KMS-11 (cell line): Measurements from ENCODE around the gene TSACC.
A peak's percentile ranks its signal among the peaks of the same experiment; 100 is the strongest.
"Not testable (repeated sequence)": the region's sequence is repeated elsewhere in the genome, so short reads cannot be mapped to it uniquely, and the experiment has no call there.

ENCODE experiments used
- H2AFZ ChIP-seq: fragments of 200-600 bp; sonication (generic); 2 replicates; pipeline ENCODE4 v1.6.1; 2016; ENCODE audit warnings: antibody characterized with exemption, mixed run types, low read depth
- H3K27ac ChIP-seq: fragments of 200-600 bp; sonication (generic); 2 replicates; pipeline ENCODE4 v1.6.1; 2016; ENCODE audit warnings: mild to moderate bottlenecking, mixed run types
- H3K27me3 ChIP-seq: fragments of 200-600 bp; sonication (generic); 2 replicates; pipeline ENCODE4 v1.6.1; 2017; ENCODE audit warnings: mild to moderate bottlenecking, low read depth, mixed run types, moderate library complexity; ENCODE audit not compliant: insufficient read depth
- H3K36me3 ChIP-seq: fragments of 200-600 bp; sonication (generic); 2 replicates; pipeline ENCODE4 v1.6.1; 2017; ENCODE audit warnings: mild to moderate bottlenecking, mixed run types; ENCODE audit not compliant: insufficient read depth
- H3K4me1 ChIP-seq: fragments of 200-600 bp; sonication (generic); 2 replicates; pipeline ENCODE4 v1.6.1; 2016; ENCODE audit warnings: mild to moderate bottlenecking, low read depth, mixed run types; ENCODE audit not compliant: poor library complexity, severe bottlenecking
- H3K4me2 ChIP-seq: fragments of 200-600 bp; sonication (generic); 2 replicates; pipeline ENCODE4 v1.7.0; 2016; ENCODE audit warnings: mild to moderate bottlenecking, mixed run types
- H3K4me3 ChIP-seq: fragments of 200-600 bp; sonication (generic); IDR thresholded peaks from 2 replicates; pipeline ENCODE4 v1.6.1; 2017; ENCODE audit warnings: low read depth, low read length, mixed read lengths; ENCODE audit not compliant: insufficient read depth
- H3K79me2 ChIP-seq: fragments of 200-600 bp; sonication (generic); 2 replicates; pipeline ENCODE4 v1.6.1; 2016; ENCODE audit warnings: low read depth, mixed run types; ENCODE audit not compliant: insufficient read depth
- H3K9ac ChIP-seq: fragments of 200-600 bp; sonication (generic); 2 replicates; pipeline ENCODE4 v1.6.1; 2016; ENCODE audit warnings: mild to moderate bottlenecking, mixed run types
- H4K20me1 ChIP-seq: fragments of 200-600 bp; sonication (generic); 2 replicates; pipeline ENCODE4 v1.6.1; 2016; ENCODE audit warnings: mild to moderate bottlenecking, mixed run types; ENCODE audit not compliant: insufficient read depth
- TF ChIP-seq, protein P1 (sequence below): fragments of 200-600 bp; sonication (generic); conservative IDR thresholded peaks from 2 replicates; pipeline ENCODE4 v1.6.1; 2017; ENCODE audit warnings: low read depth, mild to moderate bottlenecking, antibody characterized with exemption, low read length, moderate library complexity, mixed read lengths

TSACC gene

DNA sequence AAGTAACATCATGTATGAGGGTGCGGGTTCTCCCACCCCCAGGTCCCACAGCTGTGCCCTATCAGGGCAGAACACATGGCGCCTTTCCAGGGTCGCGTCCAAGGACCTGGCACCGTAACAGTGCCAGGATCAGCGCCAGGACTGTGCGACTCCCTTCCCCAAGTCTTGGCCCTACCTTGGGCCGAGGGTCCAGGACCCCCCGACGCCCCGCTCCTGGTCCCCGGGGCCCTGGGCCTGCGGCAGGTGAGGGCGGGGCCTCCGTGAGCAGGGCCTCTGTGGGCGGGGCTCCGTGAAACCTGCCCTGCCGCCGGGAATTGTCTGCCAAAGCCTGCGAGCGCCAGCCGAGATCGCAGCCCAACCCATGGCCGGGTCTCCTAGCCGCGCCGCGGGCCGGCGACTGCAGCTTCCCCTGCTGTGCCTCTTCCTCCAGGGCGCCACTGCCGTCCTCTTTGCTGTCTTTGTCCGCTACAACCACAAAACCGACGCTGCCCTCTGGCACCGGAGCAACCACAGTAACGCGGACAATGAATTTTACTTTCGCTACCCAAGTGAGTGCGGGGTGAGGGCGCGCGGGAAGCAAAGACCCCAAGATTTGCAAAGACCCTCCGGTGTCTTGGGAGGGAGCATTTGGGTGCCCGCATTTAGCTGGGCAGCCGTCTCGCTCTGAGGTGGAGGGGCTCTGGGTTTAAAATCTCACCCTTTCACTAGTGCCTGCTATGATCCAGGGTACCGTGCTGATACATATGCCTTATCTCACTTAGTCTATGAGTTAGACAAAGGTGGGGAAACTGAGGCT, 30.8 kb downstream of the TSACC start, which contains the start of gene RHBG:
TSS of gene RHBG (plus strand) at position 323 of the 796 bp plus-strand sequence. CDS start at position 362, 39 bp downstream.
- peaks cover 98% of the 10 kb centered on the region for H3K27me3 ChIP-seq
- no peak within 1 kb of the TSS for H3K9ac ChIP-seq
- H3K4me1 ChIP-seq, result no peaks in the 10 kb centered on the region
- no peaks in the 10 kb centered on the region for H3K36me3 ChIP-seq
- peak within 1 kb of the TSS; percentile 11; the same call in 1 of the 2 replicates for H2AFZ ChIP-seq
- no peaks in the 10 kb centered on the region for H4K20me1 ChIP-seq
- H3K4me2 ChIP-seq, result peak within 1 kb of the TSS; percentile 22; the same call in 1 of the 2 replicates
- H3K4me3 ChIP-seq, result peak within 1 kb of the TSS; percentile 37
- H3K27ac ChIP-seq, result no peak within 1 kb of the TSS
- TF ChIP-seq, protein P1, sequence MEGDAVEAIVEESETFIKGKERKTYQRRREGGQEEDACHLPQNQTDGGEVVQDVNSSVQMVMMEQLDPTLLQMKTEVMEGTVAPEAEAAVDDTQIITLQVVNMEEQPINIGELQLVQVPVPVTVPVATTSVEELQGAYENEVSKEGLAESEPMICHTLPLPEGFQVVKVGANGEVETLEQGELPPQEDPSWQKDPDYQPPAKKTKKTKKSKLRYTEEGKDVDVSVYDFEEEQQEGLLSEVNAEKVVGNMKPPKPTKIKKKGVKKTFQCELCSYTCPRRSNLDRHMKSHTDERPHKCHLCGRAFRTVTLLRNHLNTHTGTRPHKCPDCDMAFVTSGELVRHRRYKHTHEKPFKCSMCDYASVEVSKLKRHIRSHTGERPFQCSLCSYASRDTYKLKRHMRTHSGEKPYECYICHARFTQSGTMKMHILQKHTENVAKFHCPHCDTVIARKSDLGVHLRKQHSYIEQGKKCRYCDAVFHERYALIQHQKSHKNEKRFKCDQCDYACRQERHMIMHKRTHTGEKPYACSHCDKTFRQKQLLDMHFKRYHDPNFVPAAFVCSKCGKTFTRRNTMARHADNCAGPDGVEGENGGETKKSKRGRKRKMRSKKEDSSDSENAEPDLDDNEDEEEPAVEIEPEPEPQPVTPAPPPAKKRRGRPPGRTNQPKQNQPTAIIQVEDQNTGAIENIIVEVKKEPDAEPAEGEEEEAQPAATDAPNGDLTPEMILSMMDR, result no peak
- H3K79me2 ChIP-seq, result no peaks in the 10 kb centered on the region

DNA sequence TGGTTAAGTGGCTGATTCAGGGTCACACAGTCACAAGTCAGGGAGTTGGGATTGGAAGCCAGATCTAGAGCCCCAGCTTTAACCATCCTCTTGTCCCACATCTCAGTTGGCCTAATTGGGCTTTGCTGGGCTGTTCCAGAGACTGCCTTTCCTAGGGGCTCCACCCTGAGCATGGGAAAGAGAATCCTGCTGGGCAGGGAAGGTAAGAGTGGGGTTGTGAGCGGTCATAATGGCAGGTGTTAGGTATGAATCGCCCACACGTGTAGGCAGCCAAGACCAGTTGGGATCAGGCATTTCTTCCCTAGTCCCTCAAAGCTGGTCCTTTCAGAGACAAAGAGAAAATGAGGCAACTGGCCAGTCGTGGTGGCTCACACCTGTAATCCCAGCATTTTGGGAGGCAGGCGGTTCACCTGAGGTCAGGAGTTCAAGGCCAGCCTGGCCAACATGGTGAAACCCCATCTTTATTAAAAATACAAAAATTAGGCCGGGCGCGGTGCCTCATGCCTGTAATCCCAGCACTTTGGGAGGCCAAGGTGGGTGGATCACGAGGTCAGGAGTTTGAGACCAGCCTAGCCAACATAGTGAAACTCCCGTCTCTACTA, 31.5 kb downstream of the TSACC start:
- peaks cover 98% of the 10 kb centered on the region for H3K27me3 ChIP-seq
- not testable (repeated sequence) for H4K20me1 ChIP-seq, H3K4me1 ChIP-seq, H3K36me3 ChIP-seq, H3K79me2 ChIP-seq, H2AFZ ChIP-seq, H3K9ac ChIP-seq, H3K27ac ChIP-seq
- H3K4me3 ChIP-seq, result peak overlapping the region; percentile 37
- peak overlapping the region; percentile 22; the same call in 1 of the 2 replicates for H3K4me2 ChIP-seq

DNA sequence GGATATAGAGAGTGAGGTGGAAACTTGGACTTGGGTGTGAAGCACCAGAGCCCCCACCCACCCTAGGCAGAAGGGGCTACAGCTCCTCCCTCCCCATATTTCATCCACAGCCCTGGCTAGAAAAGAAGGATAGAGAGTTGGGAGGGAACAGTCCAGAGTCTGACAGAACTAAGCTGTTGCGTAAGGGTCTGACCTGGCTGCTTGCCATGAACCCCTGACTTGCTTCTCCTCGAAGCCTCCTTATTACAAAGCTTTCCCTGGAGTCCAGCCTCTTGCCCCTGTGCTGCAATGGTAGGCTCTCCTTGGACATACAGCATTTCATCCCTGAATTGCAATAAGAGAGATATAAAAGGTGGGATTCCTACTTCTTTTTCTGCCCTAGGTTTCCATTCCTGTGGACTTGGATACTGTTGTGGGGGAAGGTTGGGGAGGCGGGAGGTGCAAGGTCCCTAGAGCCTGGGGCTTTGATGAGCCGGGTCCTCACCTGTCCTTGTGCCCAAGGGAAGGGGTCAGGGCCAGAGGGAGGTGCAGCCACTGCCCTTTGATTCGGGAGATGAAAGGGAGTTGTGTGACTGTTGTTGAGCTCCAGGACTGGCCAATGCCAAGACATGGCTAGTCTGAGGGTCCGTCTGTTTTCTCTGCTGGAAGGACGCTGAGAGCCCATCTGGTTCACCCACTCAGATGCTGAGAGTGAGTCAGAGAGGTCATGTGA, 33.4 kb downstream of the TSACC start:
- Histone ChIP-seq H3K27me3 (peaks cover 99% of the 10 kb centered on the region), H3K36me3 (no peaks in the 10 kb centered on the region), H4K20me1 (no peaks in the 10 kb centered on the region), H3K4me3 (no peak overlapping the region), H3K79me2 (no peaks in the 10 kb centered on the region), H3K4me2 (no peak overlapping the region), H2AFZ (no peak overlapping the region), H3K27ac (no peak overlapping the region), H3K9ac (no peak overlapping the region), H3K4me1 (no peaks in the 10 kb centered on the region)
- TF ChIP-seq, protein P1, result no peak

DNA sequence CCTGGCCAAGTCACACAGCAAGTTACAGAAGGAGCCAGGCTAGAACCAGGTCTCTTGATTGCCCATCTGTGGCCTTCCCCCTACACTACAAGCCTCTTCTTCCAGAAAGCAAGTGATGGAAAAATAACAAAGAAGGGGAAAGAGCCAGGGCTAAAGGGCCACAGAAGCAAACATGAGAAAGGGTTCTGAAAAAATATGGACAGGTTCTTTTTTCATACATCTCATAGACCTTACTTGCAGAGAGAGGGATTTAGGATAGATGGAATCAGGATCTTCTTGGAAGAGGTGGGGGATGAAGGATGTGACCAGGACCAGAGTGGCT, 33.9 kb downstream of the TSACC start:
- TF ChIP-seq, protein P1, result no peak

More for the DNA sequence above, 33.9 kb downstream of the TSACC start:
- Histone ChIP-seq H3K36me3 (no peaks in the 10 kb centered on the region), H3K4me3 (no peak overlapping the region), H3K4me2 (no peak overlapping the region), H3K9ac (no peak overlapping the region), H3K27me3 (peaks cover 98% of the 10 kb centered on the region), H3K4me1 (no peaks in the 10 kb centered on the region), H3K79me2 (no peaks in the 10 kb centered on the region), H2AFZ (no peak overlapping the region), H3K27ac (no peak overlapping the region), H4K20me1 (no peaks in the 10 kb centered on the region)
